ENCODE results near the gene FGFBP2.

GRCh38 chr4:15983610-15984009, 20.6 kb upstream of the FGFBP2 start:
- TF ChIP-seq LEF1 (IDR thresholded peaks at IDR 0.05; ENCODE audit: borderline replicate concordance) (no peak), SUZ12 (IDR thresholded peaks at IDR 0.05) (no peak)
